Skeletal muscle tissue (tissue), 4 donors: ENCODE data around the gene NANOS1. TPM values are rescaled to one million over a fixed set of nuclear protein-coding genes. Genes with fewer than 3 reads are reported as not detected.

Experiments
- H3K27ac ChIP-seq: one replicate; pipeline ENCODE4 v1.7.0; 2013; ENCODE audit warnings: mild to moderate bottlenecking, low read depth, low read length, inconsistent platforms
- H3K27me3 ChIP-seq, 3 donors: one replicate each; pipeline ENCODE4 v1.7.0; 2013; ENCODE audit warnings: low read length in 3 of 3; ENCODE audit not compliant: control insufficient read depth in 3 of 3, insufficient read depth in 3 of 3
- H3K36me3 ChIP-seq, 3 donors: one replicate each; pipeline ENCODE4 v1.7.0; 2013; ENCODE audit warnings: low read length in 3 of 3; ENCODE audit not compliant: control insufficient read depth in 3 of 3, insufficient read depth in 3 of 3
- H3K4me1 ChIP-seq, 3 donors: one replicate each; pipeline ENCODE4 v1.7.0; 2013; ENCODE audit warnings: low read length in 3 of 3, mild to moderate bottlenecking in 3 of 3; ENCODE audit not compliant: control insufficient read depth in 3 of 3, insufficient read depth in 3 of 3
- H3K4me3 ChIP-seq, 3 donors: one replicate each; pipeline ENCODE4 v1.7.0; 2013; ENCODE audit warnings: low read length in 3 of 3
- H3K9ac ChIP-seq, 3 donors: one replicate each; pipeline ENCODE4 v1.7.0; 2013; ENCODE audit warnings: low read length in 3 of 3, mild to moderate bottlenecking in 3 of 3, moderate library complexity in 2 of 3, low read depth in 1 of 3
- H3K9me3 ChIP-seq, 3 donors: one replicate each; pipeline ENCODE4 v1.7.0; 2013; ENCODE audit warnings: low read length in 3 of 3; ENCODE audit not compliant: control insufficient read depth in 3 of 3
- total RNA-seq: library from RNA; depleted of rRNA; stranded (reverse); fragments of >200 nt; gene quantifications from one replicate; pipeline ENCODE4 v1.2.3, GENCODE V29; 2014
- donor health status: Osteomylitis.

NANOS1 gene
- 2.6 TPM for total RNA-seq

GRCh38 chr10:119029613-119030420 lies at the start of gene NANOS1:
NANOS1 (plus strand) TSS chr10:119029714; CDS start chr10:119029802, 88 bp downstream.
- Histone ChIP-seq H3K36me3 (peaks cover 0 to 13% (median 11%) of the 10 kb centered on the region in 3 donors), H3K9me3 (no peaks in the 10 kb centered on the region), H3K4me3 (peak within 1 kb of the TSS; percentile 62 to 68 (median 67)), H3K27ac (peak within 1 kb of the TSS; percentile 69), H3K9ac (peak within 1 kb of the TSS; percentile 51 to 74 (median 73)), H3K27me3 (no peaks in the 10 kb centered on the region), H3K4me1 (peaks cover 22 to 49% (median 33%) of the 10 kb centered on the region in 3 donors)

- Histone ChIP-seq H3K4me1 (peaks cover 0 to 4% (median 2%) of the 10 kb centered on the region in 3 donors), H3K4me3 (no peak overlapping the region), H3K36me3 (no peaks in the 10 kb centered on the region), H3K27ac (no peak overlapping the region), H3K27me3 (peaks cover 0 to 4% (median 2%) of the 10 kb centered on the region in 3 donors), H3K9me3 (no peaks in the 10 kb centered on the region), H3K9ac (no peak overlapping the region)
Measured at GRCh38 chr10:118980135-118980865, 49.2 kb upstream of the NANOS1 start.

GRCh38 chr10:118980870-118981269 lies 48.6 kb upstream of the NANOS1 start:
- Histone ChIP-seq H3K27ac (no peak overlapping the region), H3K27me3 (peaks cover 0 to 4% (median 2%) of the 10 kb centered on the region in 3 donors), H3K4me1 (peaks cover 0 to 4% (median 2%) of the 10 kb centered on the region in 3 donors), H3K4me3 (no peak overlapping the region), H3K9me3 (peaks cover 0 to 2% (median 0%) of the 10 kb centered on the region in 3 donors), H3K9ac (no peak overlapping the region), H3K36me3 (no peaks in the 10 kb centered on the region)

GRCh38 chr10:118981946-118982345 lies 47.6 kb upstream of the NANOS1 start:
- no peak overlapping the region for H3K9ac ChIP-seq
- no peak overlapping the region for H3K27ac ChIP-seq

GRCh38 chr10:118982366-118982765 lies 47.1 kb upstream of the NANOS1 start:
- H3K4me3 ChIP-seq: no peak overlapping the region
- no peak overlapping the region for H3K9ac ChIP-seq
- peaks cover 0 to 3% (median 0%) of the 10 kb centered on the region in 3 donors for H3K9me3 ChIP-seq
- no peak overlapping the region for H3K27ac ChIP-seq
- peaks cover 0 to 4% (median 2%) of the 10 kb centered on the region in 3 donors for H3K27me3 ChIP-seq
- no peaks in the 10 kb centered on the region for H3K36me3 ChIP-seq
- peaks cover 0 to 4% (median 2%) of the 10 kb centered on the region in 3 donors for H3K4me1 ChIP-seq

More at GRCh38 chr10:118981946-118982345, 47.6 kb upstream of the NANOS1 start:
- Histone ChIP-seq H3K27me3 (peaks cover 0 to 4% (median 2%) of the 10 kb centered on the region in 3 donors), H3K36me3 (no peaks in the 10 kb centered on the region), H3K4me1 (peaks cover 0 to 4% (median 2%) of the 10 kb centered on the region in 3 donors), H3K4me3 (no peak overlapping the region), H3K9me3 (peaks cover 0 to 3% (median 0%) of the 10 kb centered on the region in 3 donors)

GRCh38 chr10:118983263-118983662 lies 46.3 kb upstream of the NANOS1 start:
- Histone ChIP-seq H3K4me3 (no peak overlapping the region), H3K9me3 (peaks cover 0 to 3% (median 0%) of the 10 kb centered on the region in 3 donors), H3K27me3 (peaks cover 0 to 4% (median 2%) of the 10 kb centered on the region in 3 donors), H3K4me1 (peaks cover 0 to 4% (median 2%) of the 10 kb centered on the region in 3 donors), H3K27ac (no peak overlapping the region), H3K9ac (no peak overlapping the region), H3K36me3 (no peaks in the 10 kb centered on the region)

GRCh38 chr10:118985576-118985975 lies 43.9 kb upstream of the NANOS1 start:
- no peak overlapping the region for H3K27ac ChIP-seq
- H3K27me3 ChIP-seq: peaks cover 0 to under 1% (median 0%) of the 10 kb centered on the region in 3 donors
- peaks cover 0 to 3% (median 0%) of the 10 kb centered on the region in 3 donors for H3K9me3 ChIP-seq
- no peak overlapping the region for H3K4me3 ChIP-seq
- no peaks in the 10 kb centered on the region for H3K36me3 ChIP-seq
- H3K4me1 ChIP-seq: peaks cover 0 to 4% (median 2%) of the 10 kb centered on the region in 3 donors
- no peak overlapping the region for H3K9ac ChIP-seq

- H3K9ac ChIP-seq: no peak overlapping the region
- no peaks in the 10 kb centered on the region for H3K27me3 ChIP-seq
- no peak overlapping the region for H3K4me3 ChIP-seq
- peaks cover 0 to 3% (median 0%) of the 10 kb centered on the region in 3 donors for H3K9me3 ChIP-seq
- H3K36me3 ChIP-seq: no peaks in the 10 kb centered on the region
- no peak overlapping the region for H3K27ac ChIP-seq
- peaks cover 0 to 2% (median 0%) of the 10 kb centered on the region in 3 donors for H3K4me1 ChIP-seq
Measured at GRCh38 chr10:118986815-118987790, 42.4 kb upstream of the NANOS1 start.

- H3K36me3 ChIP-seq: no peaks in the 10 kb centered on the region
- no peak overlapping the region for H3K9ac ChIP-seq
- H3K4me1 ChIP-seq: no peaks in the 10 kb centered on the region
- peaks cover 0 to 3% (median 0%) of the 10 kb centered on the region in 3 donors for H3K9me3 ChIP-seq
- no peaks in the 10 kb centered on the region for H3K27me3 ChIP-seq
- no peak overlapping the region for H3K4me3 ChIP-seq
- no peak overlapping the region for H3K27ac ChIP-seq
Measured at GRCh38 chr10:118990326-118990725, 39.2 kb upstream of the NANOS1 start.
